HG03064 (cell line): ENCODE measurements around the gene TIMM29.

Source experiments
- ATAC-seq: cut with Tn5 transposase; IDR thresholded peaks from one replicate; pipeline ENCODE4 v1.9.1; 2021; ENCODE audit warnings: low read depth; ENCODE audit not compliant: unreplicated experiment

Gene TIMM29

DNA sequence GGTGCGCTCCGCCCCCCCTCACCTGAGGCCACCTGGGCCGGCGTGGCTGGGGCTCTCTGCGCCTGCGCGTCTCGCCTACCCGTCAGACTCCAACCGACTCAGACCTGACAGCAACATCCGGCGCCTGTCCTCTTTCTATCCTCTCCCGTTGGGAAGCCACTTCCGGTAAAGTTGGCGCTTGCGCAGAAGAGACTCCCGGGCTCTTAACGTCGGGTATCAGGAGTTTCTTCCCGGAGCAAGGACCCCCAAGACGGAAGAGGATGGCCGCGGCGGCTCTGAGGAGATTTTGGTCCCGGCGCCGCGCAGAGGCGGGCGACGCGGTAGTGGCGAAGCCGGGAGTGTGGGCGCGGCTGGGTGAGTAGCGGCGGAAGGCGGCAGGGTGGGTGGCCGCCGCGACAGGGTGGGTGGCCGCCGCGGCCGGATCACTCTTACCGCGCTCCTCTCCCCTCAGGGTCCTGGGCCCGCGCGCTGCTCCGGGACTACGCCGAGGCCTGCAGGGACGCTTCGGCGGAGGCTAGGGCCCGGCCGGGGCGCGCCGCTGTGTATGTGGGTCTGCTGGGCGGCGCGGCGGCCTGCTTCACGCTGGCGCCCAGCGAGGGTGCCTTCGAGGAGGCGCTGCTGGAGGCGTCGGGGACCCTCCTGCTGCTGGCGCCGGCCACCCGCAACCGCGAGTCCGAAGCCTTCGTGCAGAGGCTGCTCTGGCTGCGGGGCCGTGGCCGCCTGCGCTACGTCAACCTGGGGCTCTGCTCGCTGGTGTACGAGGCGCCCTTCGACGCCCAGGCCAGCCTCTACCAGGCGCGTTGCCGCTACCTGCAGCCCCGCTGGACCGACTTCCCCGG, at the start of gene TIMM29, which contains the start of gene YIPF2:
Gene TIMM29, plus strand, starts transcription at position 249 of the 839 bp plus-strand sequence. Its CDS starts 12 bp downstream, at position 261.
Gene YIPF2, minus strand, starts transcription at position 77 of the 839 bp plus-strand sequence. CDS start 229 bp downstream, outside the sequence.
- ATAC-seq, result peak; percentile 50

DNA sequence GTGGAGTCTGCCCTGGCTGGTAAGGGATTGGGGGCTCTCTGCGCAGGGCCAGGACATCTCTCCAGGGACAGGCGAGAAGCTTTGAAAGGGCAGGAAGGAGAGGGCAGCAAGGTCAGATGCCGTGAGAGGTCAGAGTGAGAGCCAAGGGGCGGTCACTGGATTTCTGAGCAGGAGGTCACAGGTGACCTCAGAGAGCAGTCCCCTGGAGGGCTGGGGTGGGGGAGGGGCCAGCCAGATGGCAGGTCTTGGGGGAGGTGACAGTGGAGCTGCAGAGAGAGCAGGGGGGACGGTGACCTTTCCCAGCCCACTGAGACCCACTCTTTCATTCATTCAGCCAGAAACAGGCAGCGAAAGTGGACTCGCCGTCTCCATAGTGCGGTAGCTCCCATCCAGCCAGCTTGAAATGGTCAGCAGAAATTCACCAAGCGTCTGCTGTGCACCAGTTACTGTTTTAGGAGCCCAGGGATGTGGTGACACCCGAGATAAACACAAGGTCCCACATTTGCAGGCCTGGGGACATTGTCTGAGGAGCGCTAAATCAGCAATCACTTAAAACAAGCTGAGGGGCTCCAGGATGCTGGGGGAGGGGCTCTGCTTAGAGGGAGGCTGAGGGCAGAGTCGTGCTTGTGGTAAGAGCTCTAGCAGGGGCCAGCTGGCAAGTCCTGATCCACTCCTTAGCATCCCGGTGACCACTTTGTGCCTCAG, 47.1 kb upstream of the TIMM29 start:
- no peak for ATAC-seq

DNA sequence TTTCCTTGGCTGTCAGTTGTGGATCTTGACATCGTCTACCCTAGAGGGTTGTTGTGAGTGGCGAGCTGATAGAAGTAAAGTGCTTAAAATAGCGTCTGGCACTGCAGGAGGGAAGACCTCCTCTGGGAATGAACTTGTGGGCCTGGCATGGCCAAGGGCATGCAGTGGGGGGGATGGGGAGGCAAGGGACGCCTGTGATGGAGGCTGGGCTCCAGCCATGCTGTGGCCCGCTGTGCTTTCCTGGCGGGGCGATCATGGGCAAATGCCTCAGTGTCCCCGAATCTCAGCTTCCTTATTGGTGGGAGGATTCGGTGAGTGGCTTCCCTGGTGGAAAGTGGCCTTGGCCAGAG, 46.5 kb upstream of the TIMM29 start:
- no peak for ATAC-seq

DNA sequence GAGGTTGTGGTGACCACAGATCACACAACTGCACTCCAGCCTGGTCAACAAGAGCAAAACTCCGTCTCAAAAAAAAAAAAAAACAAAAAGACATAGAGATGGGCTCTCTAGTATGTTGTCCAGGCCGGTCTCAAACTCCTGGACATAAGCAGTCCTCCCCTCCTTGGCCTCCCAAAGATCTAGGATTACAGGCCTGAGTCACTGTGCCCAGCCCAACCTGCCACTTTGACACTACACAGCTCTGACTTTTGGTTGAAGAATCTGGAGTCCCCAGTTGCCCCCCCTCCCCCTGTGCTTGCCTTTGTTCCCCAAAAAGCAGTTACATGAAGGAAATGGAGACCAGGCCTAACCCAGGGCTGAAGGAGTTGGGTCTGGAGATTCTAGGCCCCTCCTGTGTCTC, 44.3 kb upstream of the TIMM29 start:
- ATAC-seq, result no peak

DNA sequence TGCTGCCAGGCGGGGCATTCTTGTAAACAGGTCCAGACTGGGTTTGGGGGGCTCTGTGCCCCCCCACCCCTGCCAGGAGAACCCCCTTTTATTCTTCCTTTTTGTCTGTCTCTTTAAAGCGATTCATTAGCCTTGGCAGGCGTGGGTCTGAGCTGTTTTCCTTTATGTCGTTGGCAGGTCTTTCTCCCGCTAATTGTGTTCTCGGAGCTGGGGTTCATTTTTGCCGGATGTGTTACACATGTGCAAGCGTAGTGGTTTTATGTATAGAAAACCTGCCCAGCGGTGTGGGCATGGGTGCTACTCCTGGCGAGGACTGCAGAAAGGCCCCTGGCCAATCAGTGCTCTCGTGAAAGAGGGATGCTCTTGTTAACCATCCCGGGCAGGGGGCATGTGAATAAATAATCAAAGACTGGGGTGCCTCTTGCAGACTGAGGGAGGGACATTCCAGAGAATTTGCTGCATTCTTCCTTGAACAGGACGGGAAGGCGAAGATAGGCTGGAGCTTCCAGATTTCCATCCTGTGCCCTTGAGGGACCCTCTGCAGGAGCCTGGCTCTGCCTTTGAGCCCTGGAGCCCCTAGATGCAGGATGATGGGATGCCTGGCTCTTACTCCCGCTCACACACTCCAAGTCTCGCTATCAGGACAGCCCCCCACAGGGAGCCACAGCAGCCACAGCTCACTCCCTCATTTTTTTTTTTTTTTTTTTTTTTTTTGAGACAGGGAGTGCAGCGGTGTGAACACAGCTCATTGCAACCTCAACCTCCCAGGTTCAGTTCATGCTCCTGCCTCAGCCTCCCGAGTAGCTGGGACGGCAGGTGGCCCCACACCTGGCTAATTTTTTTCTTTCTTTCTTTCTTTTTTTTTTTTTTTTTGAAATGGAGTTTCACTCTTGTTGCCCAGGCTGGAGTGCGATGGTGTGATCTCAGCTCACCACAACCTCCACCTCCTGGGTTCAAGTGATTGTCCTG, 43.1 kb upstream of the TIMM29 start:
- no peak for ATAC-seq

DNA sequence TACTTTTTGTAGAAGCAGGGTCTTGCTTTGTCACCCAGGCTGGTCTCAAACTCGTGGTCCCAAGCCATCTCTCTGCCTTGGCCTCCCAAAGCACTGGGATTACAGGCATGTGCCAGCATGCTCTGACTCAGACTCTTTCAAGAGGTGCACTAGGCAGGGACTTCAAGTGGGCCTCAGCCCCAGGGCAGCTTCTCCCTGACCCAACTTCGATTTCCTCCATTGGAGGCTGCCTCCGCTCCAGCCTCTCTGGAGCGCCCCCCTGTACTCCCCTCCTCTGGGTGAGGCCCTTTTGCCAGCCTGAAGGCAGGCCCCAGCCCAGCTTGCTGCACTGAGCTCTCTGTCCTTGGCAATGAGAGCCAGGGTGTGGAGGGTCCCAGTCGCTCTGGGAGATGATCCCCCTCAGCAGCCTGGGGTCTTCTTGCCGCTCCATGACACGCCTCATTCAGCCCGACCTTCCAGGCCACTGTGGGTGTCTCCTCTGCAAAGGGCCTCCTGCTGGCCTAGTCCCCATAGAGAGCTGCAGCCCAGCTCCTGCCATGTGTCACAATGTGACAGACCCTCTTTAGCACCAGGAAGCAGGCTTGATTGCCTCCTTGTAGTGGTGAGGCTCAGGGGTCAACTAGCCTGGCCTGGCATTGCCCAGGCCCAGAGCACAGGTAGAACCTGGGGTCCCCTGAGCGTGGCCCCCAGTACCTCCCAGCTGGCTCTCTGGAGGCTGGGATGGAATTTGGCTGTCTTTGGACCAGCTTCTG, 40.8 kb upstream of the TIMM29 start:
- no peak for ATAC-seq

DNA sequence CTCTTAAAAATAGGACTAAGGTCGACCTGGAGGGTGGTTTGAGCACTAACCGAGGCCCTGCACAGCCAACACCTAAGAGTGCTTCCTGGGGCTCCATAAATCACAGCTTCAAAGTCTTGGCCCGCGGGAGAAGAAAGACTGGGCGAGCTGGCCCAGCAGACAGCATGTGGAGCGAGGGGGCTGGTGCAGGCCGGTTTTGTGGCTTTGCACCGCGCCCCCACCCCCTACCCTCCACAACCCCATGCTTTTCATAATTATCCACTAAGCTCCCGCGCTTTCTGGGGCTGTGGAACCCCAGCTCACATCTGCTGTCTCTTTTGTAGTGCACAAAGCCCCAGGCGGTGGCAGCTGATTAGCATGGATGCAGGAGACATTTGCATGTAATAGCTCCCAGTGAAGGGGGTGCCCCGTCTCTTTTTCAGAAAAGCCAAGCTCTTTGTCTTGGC, 40.2 kb upstream of the TIMM29 start:
- ATAC-seq, result no peak

DNA sequence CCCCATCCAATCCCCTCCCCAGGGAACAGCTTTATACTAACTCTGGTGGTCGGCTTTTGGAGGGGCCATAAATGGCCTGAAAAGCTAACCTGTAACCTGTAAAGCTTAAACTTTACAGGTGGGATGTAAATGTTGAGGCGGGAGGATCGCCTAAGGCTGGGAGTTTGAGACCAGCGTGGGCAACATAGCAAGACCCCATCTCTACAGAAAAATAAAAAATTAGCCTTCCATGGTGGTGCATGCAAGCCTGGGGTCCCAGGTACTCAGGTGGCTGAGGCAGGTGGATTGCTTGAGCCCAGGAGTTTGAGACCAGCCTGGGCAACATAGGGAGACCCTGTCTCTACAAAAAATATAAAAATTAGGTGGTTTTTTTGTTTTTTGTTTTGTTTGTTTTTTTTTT, 38.7 kb upstream of the TIMM29 start:
- ATAC-seq, result no peak

DNA sequence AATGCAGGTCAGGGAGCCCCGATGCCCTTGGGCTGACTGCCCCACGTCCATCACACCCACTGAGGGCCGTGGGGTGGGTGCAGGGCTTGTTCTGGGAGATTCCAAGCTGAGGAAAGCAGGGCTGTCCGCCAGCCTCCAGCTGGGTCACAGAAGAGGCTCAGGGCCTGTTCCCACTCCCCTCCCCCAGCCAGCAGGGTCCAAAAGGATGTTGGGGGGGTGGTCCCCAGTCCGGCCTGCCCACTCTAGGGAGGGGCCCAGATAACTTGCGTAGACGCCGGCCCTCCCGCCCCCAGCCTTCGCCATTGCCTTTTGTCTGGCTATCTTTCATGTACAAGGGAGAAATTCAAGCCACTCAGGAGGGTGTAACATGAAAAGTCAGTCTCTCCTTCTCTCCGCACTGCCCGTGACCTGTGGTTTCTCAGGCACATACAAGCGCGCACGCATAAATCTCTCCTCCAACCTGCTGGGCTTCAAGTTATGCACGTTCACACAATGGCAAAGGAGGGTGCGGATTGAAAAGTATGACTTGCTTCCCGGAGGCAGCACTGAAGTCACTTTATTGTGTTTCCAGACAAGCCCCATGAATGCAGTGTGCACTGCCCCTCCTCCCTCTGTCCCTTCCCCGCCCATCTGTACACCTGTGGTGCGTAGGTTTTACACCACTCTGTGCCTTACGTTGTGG, 37.1 kb upstream of the TIMM29 start:
- no peak for ATAC-seq

DNA sequence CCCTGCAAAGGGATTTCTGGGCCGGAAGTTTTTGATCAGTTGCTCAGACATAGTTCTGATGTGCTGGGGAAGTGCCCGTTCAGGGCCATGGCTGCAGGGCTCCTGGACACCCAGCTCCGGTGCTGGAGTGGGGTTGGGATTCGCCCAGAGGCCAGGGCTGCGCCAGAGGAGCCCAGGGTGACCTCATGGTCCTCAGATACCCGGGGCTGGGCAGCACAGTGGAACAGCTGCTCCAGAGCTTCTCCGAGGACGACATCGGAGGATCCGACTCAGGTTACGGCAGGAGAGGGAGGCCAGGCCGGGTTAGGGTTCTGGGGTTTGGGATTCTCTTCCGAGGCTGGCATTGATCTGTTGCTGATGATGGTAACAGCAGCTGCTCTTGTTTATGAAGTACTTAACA, 36.4 kb upstream of the TIMM29 start:
- no peak for ATAC-seq

DNA sequence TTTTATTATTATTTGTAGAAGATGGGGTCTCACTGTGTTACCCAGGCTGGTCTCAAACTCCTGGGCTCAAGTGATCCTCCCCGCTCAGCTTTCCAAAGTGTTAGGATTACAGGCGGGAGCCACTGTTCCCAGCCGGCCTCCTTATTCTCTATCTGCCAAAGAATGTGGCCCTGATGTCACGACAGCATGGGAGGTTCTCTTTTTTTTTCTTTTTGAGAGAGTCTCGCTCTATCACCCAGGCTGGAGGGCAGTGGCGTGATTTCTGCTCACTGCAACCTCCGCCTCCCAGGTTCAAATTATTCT, 33.7 kb upstream of the TIMM29 start:
- ATAC-seq, result no peak

DNA sequence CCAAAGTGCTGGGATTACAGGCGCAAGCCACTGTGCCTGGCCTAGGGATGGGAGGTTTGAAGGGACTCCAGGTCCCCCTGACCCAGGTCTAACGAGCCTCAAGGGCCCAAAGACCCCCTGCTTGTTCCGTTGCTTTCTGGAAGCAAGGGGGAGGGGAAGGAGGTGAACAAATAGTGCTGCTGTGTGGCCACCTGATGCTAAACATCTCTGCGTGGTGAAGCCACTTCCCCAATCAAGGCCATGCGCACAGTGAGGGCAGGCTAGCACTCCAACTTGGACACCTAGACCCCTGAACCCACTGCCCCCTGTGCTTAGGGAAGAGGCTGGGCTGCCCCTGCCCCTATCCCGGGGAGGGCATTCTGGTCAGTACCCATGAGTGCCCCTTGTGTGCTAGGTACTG, 33.2 kb upstream of the TIMM29 start:
- no peak for ATAC-seq

DNA sequence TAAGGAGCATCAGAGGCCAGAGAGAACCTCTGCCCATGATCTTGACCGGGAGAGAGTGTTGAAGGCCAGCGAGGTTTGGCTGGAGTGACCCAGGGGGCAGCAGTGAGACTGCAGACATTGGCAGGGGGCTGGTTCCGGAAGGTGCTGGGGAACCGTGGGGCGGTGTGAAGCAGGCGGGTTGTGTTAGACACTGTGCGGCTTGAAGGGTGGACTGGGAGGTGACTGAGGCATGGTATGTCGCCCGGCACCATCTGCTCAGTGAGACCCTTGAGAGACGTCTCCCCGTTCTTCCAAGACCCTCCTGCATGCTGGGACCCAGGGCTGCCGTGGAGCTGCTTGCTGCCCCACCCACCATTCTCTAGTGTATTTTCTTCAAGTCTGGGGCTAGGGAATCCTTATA, 32.7 kb upstream of the TIMM29 start:
- ATAC-seq, result no peak

DNA sequence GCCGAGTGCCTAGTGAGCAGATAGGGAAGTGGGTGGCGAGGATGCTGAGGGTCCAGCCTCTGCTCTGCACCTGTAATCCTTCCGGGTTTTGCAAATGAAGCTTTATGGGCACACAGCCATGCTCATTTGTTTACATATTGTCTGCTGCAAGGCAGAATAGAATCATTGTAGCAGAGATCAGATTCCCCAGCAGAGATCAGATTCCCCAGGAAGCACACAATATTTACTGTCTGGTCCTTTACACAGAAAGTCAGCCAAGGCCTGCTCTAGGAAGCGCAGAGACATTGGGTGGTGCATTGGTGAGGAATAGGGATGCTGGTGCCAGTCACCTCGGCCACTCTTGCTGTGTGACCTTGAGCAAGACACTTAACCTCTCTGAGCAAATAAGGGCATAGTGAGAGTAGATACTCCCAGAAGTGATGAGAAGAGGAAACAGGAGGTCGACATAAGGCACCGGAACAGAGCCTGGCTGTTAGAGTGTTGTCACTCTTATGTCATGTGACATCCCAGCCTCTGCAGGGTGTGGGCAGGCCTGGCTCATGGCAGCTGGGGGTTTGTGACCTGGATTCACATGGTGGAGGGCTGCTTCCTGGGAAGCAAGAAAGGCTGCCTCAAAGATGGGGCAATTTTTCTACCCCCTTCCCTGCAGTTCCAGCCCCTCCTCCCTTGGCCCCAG, 31.6 kb upstream of the TIMM29 start:
- no peak for ATAC-seq

DNA sequence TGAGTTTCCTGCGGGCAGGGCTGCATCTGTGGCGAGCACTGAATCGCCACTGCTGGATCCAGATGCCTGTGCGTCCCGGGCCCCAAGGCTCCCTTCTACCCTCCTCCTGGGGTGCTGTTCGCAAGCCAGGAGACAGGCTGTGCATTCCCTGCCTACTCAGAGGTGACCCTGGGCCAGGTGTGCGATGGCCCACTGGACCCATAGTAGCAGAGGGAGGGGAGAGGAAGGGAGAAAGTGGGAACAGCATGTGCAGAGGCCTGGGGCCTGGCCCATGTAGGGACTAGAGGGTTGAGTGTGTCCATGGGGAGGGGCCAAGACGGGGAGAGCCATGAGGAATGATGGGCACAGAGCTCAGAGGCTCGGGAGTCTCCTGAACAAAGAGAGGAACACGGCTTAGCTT, 30.0 kb upstream of the TIMM29 start:
- no peak for ATAC-seq

DNA sequence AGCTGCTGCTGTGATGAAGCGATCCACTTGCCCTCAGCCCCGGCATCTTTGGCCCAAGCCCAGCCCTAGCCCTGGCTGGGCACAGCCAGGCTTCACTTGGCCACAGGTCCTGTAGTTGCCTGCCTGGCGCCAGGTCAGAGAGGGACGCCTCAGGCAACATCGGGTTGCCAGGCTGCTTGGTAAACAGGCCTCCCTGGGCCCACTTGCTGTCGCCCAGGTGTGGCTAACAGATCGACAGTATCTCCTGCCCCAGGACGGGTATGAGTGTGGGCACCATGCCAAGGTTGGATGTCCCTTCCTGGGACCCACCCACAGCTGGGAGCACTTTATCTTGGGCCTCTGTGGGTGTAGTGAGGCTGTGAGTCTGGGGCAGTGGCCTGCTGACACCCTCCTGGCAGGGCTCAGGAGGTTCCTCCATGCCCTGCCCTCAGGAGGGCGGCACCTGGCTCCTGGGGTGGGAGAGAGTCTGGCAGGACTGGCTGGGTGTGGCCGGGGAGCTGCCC, 29.4 kb upstream of the TIMM29 start:
- no peak for ATAC-seq

DNA sequence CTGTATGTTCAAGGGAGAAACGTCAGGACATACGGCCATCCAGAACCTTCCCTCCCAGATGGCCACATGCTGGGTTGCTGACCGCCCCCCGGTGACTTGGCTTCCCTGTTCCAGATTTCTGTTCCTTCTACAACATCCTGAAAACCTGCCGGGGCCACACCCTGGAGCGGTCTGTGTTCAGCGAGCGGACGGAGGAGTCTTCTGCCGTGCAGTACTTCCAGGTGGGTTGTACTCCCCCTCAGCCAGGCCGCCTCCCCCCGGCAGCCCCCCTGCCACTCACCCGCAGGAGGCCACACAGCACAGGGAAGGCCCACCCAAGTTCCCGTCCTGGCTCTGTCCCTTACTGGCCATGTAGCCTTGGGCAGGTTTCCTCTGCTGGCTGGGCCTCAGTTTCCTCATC, 20.7 kb upstream of the TIMM29 start:
- no peak for ATAC-seq

DNA sequence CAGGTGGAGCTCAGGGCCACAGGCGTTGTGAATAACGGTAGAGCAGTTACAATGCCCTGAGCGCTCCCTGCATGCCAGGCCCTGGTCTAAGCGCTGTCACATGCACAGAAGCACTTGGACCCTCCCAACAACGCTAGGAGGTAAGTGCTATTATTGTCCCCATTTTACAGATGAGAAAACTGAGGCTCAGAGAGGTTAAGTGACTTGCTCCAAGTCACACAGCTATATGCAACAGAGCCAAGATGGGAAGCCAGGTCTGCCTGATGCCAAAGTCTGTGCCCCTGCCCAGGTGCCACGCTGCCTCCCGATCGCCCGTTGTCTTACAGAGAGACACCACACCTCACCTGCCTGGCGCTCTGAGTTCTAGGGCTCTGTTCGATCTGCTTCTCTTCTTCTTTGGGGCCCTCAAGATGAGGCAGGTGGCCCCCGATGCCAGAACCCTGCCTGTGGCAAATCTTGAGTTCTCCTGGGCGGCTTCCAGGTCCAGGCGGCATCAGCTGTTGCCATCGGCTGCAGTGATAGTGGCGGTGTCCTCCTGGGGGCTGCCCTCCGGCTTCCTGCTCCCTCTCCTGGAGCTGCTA, 20.1 kb upstream of the TIMM29 start:
- no peak for ATAC-seq
